HEK293T (cell line): Measurements from ENCODE around the gene DNA2.

Source experiments
- ARNT ChIP-seq: fragments of 450-650 bp; IDR thresholded peaks from 2 replicates; pipeline ENCODE4 v1.6.1; 2017; ENCODE audit warnings: mild to moderate bottlenecking
- BHLHE40 ChIP-seq: fragments of 450-650 bp; IDR thresholded peaks from 2 replicates; pipeline ENCODE4 v1.6.1; 2016; ENCODE audit warnings: mild to moderate bottlenecking, moderate library complexity, borderline replicate concordance
- CTBP1 ChIP-seq: fragments of 450-650 bp; IDR thresholded peaks from 2 replicates; pipeline ENCODE4 v1.6.1; 2016; ENCODE audit warnings: borderline replicate concordance
- ELF4 ChIP-seq: fragments of 450-650 bp; IDR thresholded peaks from 2 replicates; pipeline ENCODE4 v1.6.1; 2017; ENCODE audit warnings: antibody characterized with exemption
- FOXA1 ChIP-seq: fragments of 450-650 bp; IDR thresholded peaks from 2 replicates; pipeline ENCODE4 v1.6.1; 2016; ENCODE audit warnings: mild to moderate bottlenecking
- FOXM1 ChIP-seq: fragments of 450-650 bp; IDR thresholded peaks from 2 replicates; pipeline ENCODE4 v1.6.1; 2017; ENCODE audit warnings: mild to moderate bottlenecking, borderline replicate concordance
- HDGF ChIP-seq: fragments of 450-650 bp; IDR thresholded peaks from 2 replicates; pipeline ENCODE4 v1.6.1; 2017; ENCODE audit warnings: antibody characterized with exemption, borderline replicate concordance
- L3MBTL2 ChIP-seq: fragments of 450-650 bp; conservative IDR thresholded peaks from 2 replicates; pipeline ENCODE4 v1.6.1; 2016; ENCODE audit warnings: mild to moderate bottlenecking
- LEF1 ChIP-seq: fragments of 450-650 bp; IDR thresholded peaks from 2 replicates; pipeline ENCODE4 v1.6.1; 2017; ENCODE audit warnings: mild to moderate bottlenecking, borderline replicate concordance
- NFRKB ChIP-seq: fragments of 450-650 bp; IDR thresholded peaks from 2 replicates; pipeline ENCODE4 v1.6.1; 2016; ENCODE audit warnings: mild to moderate bottlenecking, moderate library complexity
- SP1 ChIP-seq: fragments of 450-650 bp; IDR thresholded peaks from 2 replicates; pipeline ENCODE4 v1.6.1; 2017
- SUZ12 ChIP-seq: fragments of 450-650 bp; IDR thresholded peaks from 2 replicates; pipeline ENCODE4 v1.6.1; 2016; ENCODE audit warnings: mild to moderate bottlenecking
- TARDBP ChIP-seq: fragments of 450-650 bp; IDR thresholded peaks from 2 replicates; pipeline ENCODE4 v1.6.1; 2016
- ZNF384 ChIP-seq: fragments of 450-650 bp; IDR thresholded peaks from 2 replicates; pipeline ENCODE4 v1.6.1; 2016

- no peak for TF ChIP-seq ELF4
- TF ChIP-seq SUZ12 = no peak
- no peak for TF ChIP-seq LEF1
- no peak for TF ChIP-seq L3MBTL2
- TF ChIP-seq FOXA1 = no peak
- no peak for TF ChIP-seq BHLHE40
- TF ChIP-seq TARDBP = no peak
- TF ChIP-seq HDGF = no peak
- TF ChIP-seq FOXM1 = no peak
- no peak for TF ChIP-seq NFRKB
- TF ChIP-seq CTBP1 = no peak
- TF ChIP-seq SP1 = no peak
- TF ChIP-seq ZNF384 = no peak
- TF ChIP-seq ARNT = no peak
Observed at GRCh38 chr10:68496072-68496471, 24.3 kb upstream of the DNA2 start.
